ENCODE measurements around the gene ZNF844.
A peak's percentile ranks its signal among the peaks of the same experiment; 100 is the strongest.
"Not testable (repeated sequence)": the region's sequence is repeated elsewhere in the genome, so short reads cannot be mapped to it uniquely, and the experiment has no call there.

ZNF844 gene

DNA sequence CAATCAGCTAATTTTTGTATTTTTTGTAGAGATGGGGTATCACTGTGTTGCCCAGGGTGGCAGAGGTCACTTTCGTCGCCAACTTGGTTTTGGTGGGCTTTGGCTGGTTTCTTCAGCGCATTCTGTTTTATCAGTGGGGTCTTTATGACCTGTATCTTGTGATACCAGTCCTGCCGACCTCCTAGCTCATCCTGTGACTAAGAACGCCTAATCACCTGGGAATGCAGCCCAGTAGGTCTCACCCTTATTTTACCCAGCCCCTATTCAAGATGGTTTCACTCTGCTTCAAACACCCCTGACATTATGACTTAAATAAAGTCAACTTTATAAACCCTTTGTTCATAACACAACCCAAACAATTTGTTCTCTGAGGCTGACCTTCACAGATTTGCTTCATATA lies 8.7 kb upstream of the ZNF844 start:
- Histone ChIP-seq H3K27me3 (ENCODE audit: insufficient read depth, low read length) (no peaks in the 10 kb centered on the region), H2AFZ (ENCODE audit: low read depth, low read length) (no peak overlapping the region), H3K4me3 (ENCODE audit: low read length) (no peak overlapping the region), H3K9me3 (ENCODE audit: low read length) (no peaks in the 10 kb centered on the region), H3K36me3 (ENCODE audit: insufficient read depth, low read length) (no peaks in the 10 kb centered on the region), H3K4me1 (ENCODE audit: insufficient read depth, low read length) (peaks cover 4% of the 10 kb centered on the region)

DNA sequence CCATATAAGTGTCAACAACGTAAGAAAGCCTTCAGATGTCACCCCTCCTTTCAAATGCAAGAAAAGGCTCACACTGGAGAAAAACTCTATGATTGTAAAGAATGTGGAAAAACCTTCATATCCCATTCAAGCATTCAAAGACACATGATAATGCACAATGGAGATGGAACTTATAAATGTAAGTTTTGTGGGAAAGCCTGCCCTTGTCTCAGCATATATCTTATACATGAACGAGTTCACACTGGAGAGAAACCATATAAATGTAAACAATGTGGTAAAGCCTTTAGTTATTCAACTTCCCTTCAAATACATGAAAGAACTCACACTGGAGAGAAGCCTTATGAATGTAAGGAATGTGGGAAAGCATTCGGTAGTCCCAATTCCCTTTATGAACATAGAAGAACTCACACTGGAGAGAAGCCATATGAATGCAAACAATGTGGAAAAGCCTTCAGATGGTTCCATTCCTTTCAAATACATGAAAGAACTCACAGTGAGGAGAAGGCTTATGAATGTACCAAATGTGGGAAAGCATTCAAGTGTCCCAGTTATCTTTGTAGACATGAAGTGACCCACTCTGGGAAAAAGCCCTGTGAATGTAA lies 11.1 kb downstream of the ZNF844 start:
- no peaks in the 10 kb centered on the region for H3K4me1 ChIP-seq (ENCODE audit: insufficient read depth, low read length)
- no peaks in the 10 kb centered on the region for H3K27me3 ChIP-seq (ENCODE audit: insufficient read depth, low read length)
- H3K36me3 ChIP-seq (ENCODE audit: insufficient read depth, low read length), result peaks cover 78% of the 10 kb centered on the region
- H2AFZ ChIP-seq (ENCODE audit: low read depth, low read length), result no peak overlapping the region
- no peak overlapping the region for H3K4me3 ChIP-seq (ENCODE audit: low read length)
- H3K9me3 ChIP-seq (ENCODE audit: low read length), result peaks cover 89% of the 10 kb centered on the region

DNA sequence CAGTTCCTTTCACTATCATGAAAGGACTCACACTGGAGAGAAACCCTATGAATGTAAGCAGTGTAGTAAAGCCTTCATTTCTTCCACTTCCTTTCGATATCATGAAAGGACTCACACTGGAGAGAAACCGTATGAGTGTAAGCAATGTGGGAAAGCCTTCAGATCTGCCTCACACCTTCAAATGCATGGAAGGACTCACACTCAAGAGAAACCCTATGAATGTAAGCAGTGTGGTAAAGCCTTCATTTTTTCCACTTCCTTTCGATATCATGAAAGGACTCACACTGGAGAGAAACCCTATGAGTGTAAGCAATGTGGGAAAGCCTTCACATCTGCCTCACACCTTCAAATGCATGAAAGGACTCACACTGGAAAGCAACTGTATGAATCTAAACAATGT lies 11.8 kb downstream of the ZNF844 start:
- Histone ChIP-seq H3K36me3 (ENCODE audit: insufficient read depth, low read length) (peaks cover 78% of the 10 kb centered on the region), H3K9me3 (ENCODE audit: low read length) (peaks cover 88% of the 10 kb centered on the region)
- not testable (repeated sequence) for H3K27me3 ChIP-seq (ENCODE audit: insufficient read depth, low read length); H3K4me1 ChIP-seq (ENCODE audit: insufficient read depth, low read length); H2AFZ ChIP-seq (ENCODE audit: low read depth, low read length); H3K4me3 ChIP-seq (ENCODE audit: low read length)

DNA sequence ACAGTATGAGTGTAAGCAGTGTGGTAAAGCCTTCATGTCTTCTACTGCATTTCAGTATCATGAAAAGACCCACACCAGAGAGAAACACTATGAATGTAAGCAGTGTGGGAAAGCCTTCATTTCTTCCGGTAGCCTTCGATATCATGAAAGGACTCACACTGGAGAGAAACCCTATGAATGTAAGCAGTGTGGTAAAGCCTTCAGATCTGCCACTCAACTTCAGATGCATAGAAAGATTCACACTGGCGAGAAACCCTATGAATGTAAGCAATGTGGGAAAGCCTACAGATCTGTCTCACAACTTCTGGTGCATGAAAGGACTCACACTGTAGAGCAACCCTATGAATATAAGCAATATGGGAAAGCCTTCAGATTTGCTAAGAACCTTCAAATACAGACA lies 12.8 kb downstream of the ZNF844 start:
- H3K27me3 ChIP-seq (ENCODE audit: insufficient read depth, low read length), result no peaks in the 10 kb centered on the region
- H3K9me3 ChIP-seq (ENCODE audit: low read length), result peaks cover 80% of the 10 kb centered on the region
- no peaks in the 10 kb centered on the region for H3K4me1 ChIP-seq (ENCODE audit: insufficient read depth, low read length)
- H3K36me3 ChIP-seq (ENCODE audit: insufficient read depth, low read length), result peaks cover 80% of the 10 kb centered on the region
- H3K4me3 ChIP-seq (ENCODE audit: low read length), result no peak overlapping the region
- no peak overlapping the region for H2AFZ ChIP-seq (ENCODE audit: low read depth, low read length)

DNA sequence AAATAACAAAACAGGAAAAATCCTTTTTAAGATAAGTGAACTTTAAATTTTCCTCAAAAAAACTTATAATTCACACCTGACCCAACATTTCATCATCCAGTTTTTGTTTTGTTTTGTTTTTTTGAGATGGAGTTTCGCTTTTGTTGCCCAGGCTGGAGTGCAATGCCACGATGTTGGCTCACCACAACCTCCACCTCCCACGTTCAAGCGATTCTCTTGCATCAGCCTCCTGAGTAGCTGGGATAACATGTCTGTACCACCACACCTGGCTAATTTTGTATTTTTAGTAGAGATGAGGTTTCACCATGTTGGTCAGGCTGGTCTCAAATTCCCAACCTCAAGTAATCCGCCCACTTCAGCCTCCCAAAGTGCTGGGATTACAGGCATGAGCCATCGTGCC lies 18.8 kb downstream of the ZNF844 start:
- H3K4me1 ChIP-seq (ENCODE audit: insufficient read depth, low read length); H2AFZ ChIP-seq (ENCODE audit: low read depth, low read length); H3K4me3 ChIP-seq (ENCODE audit: low read length); H3K27me3 ChIP-seq (ENCODE audit: insufficient read depth, low read length): not testable (repeated sequence)
- Histone ChIP-seq H3K9me3 (ENCODE audit: low read length) (peaks cover 47% of the 10 kb centered on the region), H3K36me3 (ENCODE audit: insufficient read depth, low read length) (peaks cover 35% of the 10 kb centered on the region)

DNA sequence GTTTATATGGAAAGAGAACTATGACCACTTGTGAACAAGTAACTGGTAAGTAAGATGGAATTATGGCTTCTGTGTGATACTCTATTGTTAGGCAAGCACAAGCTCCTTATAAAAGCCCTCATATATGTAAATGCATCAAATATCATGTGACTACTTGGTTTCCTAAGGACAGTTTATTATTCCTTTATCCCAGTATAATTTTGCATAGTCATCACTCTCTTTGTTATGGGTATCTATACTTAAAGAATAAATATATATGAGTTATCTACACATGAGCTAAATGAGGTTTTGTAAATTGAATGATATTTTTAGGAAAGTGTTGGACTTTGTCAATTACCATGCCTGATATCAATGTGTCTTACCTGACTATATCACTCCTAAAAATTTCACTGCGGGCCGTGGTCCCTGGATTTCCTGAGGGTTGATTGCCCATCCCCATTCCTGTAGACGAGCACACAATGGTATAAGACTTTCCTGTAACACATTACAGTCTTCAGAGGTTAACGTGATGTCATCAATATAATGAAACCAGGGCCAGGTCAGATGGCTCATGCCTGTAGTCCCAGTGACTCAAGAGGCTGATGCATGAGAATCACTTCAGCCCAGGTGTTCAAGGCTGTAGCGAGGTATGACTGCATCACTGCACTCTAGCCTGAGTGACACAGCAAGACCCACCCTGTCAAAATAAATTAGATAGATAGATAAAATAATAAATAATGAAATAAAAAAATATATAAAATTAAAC lies 20.7 kb downstream of the ZNF844 start:
- Histone ChIP-seq H3K4me1 (ENCODE audit: insufficient read depth, low read length) (no peaks in the 10 kb centered on the region), H3K4me3 (ENCODE audit: low read length) (no peak overlapping the region), H3K9me3 (ENCODE audit: low read length) (peaks cover 34% of the 10 kb centered on the region), H3K27me3 (ENCODE audit: insufficient read depth, low read length) (no peaks in the 10 kb centered on the region), H2AFZ (ENCODE audit: low read depth, low read length) (no peak overlapping the region), H3K36me3 (ENCODE audit: insufficient read depth, low read length) (peaks cover 23% of the 10 kb centered on the region)

DNA sequence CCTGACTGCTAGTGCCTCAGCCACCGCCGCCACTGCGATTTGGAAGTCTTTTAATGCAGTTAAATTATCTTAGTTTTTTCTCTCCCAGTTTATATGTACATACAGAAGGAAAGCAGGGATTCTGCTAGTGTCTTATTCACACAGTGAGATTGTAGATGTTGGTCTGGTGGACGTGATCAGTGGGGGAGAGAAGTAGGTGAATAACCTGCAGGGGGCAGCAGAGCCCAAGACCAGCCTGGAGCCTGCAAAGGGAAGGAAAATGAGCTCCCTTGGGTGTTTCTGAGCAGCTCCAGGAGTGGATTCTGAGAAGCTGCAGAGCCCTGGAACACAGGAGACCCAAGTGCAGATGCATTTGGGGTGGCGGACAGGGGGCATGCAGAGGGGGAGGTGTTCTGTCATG lies 26.3 kb downstream of the ZNF844 start:
- Histone ChIP-seq H3K27me3 (ENCODE audit: insufficient read depth, low read length) (no peaks in the 10 kb centered on the region), H3K4me1 (ENCODE audit: insufficient read depth, low read length) (no peaks in the 10 kb centered on the region), H3K4me3 (ENCODE audit: low read length) (no peak overlapping the region), H3K36me3 (ENCODE audit: insufficient read depth, low read length) (peaks cover 18% of the 10 kb centered on the region), H3K9me3 (ENCODE audit: low read length) (peaks cover 31% of the 10 kb centered on the region), H2AFZ (ENCODE audit: low read depth, low read length) (no peak overlapping the region)

DNA sequence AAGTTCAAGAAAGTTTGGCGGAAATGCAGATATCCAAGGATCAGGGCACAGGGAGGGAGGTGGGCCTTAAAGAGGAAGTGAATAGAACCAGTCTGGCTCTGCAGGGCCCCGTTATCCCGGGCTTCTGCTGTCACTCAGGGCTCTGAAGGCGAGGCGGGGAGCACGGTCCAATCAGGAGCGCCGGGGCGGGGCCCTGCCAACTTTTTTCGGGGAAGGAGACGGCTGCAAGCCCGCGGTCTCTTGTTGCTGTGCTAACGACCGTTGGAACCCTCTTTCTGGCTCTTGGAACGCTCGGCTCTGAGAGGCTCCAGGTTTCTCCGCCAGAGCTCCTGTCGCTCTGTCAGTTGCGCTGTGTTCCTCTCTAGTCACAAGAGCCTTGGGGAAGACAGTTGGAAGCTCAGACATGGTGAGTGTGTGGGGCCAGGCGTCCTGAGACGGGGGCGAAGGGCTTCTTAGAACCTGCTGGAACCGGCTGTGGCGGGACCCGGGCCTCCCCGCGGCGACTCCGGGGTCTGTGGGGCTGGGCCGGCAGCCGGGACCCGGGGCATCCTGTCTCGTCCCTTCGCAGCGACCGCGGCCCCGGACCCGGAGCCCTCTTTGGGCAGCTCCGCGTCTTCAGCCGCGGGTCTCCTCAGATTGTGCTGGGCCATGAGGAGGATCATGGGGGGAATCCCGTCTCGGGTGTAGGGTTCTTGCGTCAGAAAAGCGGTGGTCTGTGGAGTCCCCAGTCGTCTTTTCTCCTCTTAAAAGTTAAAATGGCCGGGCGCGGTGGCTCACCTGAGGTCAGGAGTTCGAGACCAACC lies 27.7 kb downstream of the ZNF844 start:
- Histone ChIP-seq H3K27me3 (ENCODE audit: insufficient read depth, low read length) (no peaks in the 10 kb centered on the region), H3K36me3 (ENCODE audit: insufficient read depth, low read length) (peaks cover 26% of the 10 kb centered on the region), H2AFZ (ENCODE audit: low read depth, low read length) (peak overlapping the region; percentile 72), H3K4me3 (ENCODE audit: low read length) (peak overlapping the region; percentile 98), H3K4me1 (ENCODE audit: insufficient read depth, low read length) (no peaks in the 10 kb centered on the region), H3K9me3 (ENCODE audit: low read length) (peaks cover 29% of the 10 kb centered on the region)

DNA sequence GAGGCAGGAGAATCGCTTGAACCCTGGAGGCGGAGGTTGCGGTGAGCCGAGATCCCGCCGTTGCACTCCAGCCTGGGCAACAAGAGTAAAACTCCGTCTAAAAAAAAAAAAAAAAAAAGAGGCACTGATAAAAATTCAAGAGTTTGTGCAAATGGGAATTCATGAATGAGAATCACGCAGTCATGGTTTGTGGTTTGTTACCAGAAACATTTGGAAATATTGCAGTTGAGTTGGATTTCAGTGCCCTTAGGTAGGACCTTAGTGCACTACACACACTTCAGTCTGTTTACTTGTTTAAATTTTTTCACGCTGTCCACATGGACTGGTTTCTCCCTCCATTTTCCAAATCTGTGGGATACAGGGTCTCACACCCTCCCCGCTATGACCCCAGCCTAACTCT lies 28.4 kb downstream of the ZNF844 start:
- H3K9me3 ChIP-seq (ENCODE audit: low read length), result peaks cover 27% of the 10 kb centered on the region

DNA sequence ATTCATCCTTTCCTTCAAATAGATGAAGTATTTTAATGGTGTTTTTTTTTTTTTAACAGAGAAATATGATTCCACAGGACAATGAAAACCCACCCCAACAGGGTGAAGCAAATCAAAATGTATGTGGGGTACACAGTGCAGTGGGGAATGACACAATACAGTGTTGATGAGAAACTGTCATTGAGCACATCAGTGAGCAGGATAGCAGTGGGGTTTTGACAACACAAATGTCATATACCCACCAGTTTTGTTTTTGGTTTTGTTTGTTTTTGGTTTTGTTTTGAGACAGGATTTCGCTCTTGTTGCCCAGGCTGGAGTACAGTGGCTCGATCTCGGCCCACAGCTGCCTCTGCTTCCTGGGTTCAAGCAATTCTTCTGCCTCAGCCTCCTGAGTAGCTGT lies 29.2 kb downstream of the ZNF844 start:
- no peak overlapping the region for H2AFZ ChIP-seq (ENCODE audit: low read depth, low read length)
- no peak overlapping the region for H3K4me3 ChIP-seq (ENCODE audit: low read length)
- H3K4me1 ChIP-seq (ENCODE audit: insufficient read depth, low read length), result no peaks in the 10 kb centered on the region
- peaks cover 29% of the 10 kb centered on the region for H3K9me3 ChIP-seq (ENCODE audit: low read length)
- H3K36me3 ChIP-seq (ENCODE audit: insufficient read depth, low read length), result peaks cover 30% of the 10 kb centered on the region
- H3K27me3 ChIP-seq (ENCODE audit: insufficient read depth, low read length), result no peaks in the 10 kb centered on the region

More for the DNA sequence above, 28.4 kb downstream of the ZNF844 start:
- Histone ChIP-seq H3K36me3 (ENCODE audit: insufficient read depth, low read length) (peaks cover 27% of the 10 kb centered on the region), H3K4me3 (ENCODE audit: low read length) (peak overlapping the region; percentile 98), H3K27me3 (ENCODE audit: insufficient read depth, low read length) (no peaks in the 10 kb centered on the region), H2AFZ (ENCODE audit: low read depth, low read length) (no peak overlapping the region), H3K4me1 (ENCODE audit: insufficient read depth, low read length) (no peaks in the 10 kb centered on the region)

DNA sequence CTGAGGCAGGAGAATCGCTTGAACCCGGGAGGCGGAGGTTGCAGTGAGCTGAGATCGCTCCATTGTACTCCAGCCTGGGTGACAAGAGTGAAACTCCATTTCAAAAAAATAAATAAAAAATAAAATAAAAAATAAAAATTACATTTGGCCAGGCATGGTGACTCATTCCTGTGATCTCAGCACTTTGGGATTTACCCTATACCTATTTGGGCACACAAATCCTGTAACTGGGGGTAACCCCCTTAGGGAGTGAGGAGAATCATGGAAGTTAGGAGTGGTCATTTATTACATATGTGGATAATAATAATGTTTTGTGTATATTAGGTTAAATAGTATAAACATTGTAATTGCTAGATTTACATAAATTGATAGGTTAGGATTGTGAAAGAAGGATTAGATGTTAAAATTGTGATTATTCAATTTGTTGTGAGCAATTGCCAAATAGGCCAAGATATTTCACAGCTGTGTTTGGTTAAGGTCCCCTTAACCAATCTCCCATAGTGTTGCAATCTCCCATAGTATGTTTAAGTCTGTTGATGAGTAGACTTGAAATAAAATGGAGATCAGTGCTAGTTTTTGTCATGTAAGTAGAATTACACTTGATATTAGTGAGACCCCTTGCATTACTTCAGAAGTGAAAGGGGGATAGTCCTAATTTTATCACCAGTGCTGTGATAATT lies 30.7 kb downstream of the ZNF844 start:
- no peak overlapping the region for H2AFZ ChIP-seq (ENCODE audit: low read depth, low read length)
- no peak overlapping the region for H3K4me3 ChIP-seq (ENCODE audit: low read length)
- H3K36me3 ChIP-seq (ENCODE audit: insufficient read depth, low read length), result peaks cover 30% of the 10 kb centered on the region
- no peaks in the 10 kb centered on the region for H3K27me3 ChIP-seq (ENCODE audit: insufficient read depth, low read length)
- H3K9me3 ChIP-seq (ENCODE audit: low read length), result peaks cover 28% of the 10 kb centered on the region
- no peaks in the 10 kb centered on the region for H3K4me1 ChIP-seq (ENCODE audit: insufficient read depth, low read length)

DNA sequence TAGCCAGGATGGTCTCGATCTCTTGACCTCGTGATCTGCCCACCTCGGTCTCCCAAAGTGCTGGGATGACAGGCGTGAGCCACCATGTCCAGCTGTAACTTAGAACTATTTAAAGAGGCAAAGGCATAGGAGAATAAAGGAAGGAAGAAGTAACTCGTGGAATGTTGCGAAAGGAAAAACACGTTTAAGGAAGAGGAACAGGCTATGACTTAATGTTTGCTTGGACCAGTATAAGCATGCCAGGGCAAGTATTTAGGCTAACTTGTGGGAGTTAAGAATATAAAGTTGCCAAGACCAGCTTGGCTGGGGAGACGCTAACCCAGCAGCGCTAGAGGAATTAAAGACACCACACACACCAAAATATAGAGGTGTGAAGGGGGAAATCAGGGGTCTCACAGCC lies 33.5 kb downstream of the ZNF844 start:
- no peak overlapping the region for H2AFZ ChIP-seq (ENCODE audit: low read depth, low read length)
- H3K4me3 ChIP-seq (ENCODE audit: low read length), result no peak overlapping the region
- H3K4me1 ChIP-seq (ENCODE audit: insufficient read depth, low read length), result no peaks in the 10 kb centered on the region
- no peaks in the 10 kb centered on the region for H3K27me3 ChIP-seq (ENCODE audit: insufficient read depth, low read length)
- H3K9me3 ChIP-seq (ENCODE audit: low read length), result peaks cover 33% of the 10 kb centered on the region
- peaks cover 28% of the 10 kb centered on the region for H3K36me3 ChIP-seq (ENCODE audit: insufficient read depth, low read length)

DNA sequence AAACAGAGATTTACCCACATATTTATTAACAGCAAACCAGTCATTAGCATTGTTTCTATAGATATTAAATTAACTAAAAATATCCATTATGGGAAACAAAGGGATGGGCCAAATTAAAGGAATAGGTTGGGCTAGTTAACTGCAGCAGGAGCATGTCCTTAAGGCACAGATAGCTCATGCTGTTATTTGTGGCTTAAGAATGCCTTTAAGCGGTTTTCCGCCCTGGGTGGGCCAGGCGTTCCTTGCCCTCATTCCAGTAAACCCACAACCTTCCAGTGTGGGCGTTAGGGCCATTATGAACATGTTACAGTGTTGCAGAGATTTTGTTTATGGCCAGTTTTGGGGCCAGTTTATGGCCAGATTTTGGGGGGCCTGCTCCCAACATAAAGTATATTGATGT lies 39.4 kb downstream of the ZNF844 start:
- H3K9me3 ChIP-seq (ENCODE audit: low read length), result peaks cover 20% of the 10 kb centered on the region
- not testable (repeated sequence) for H3K4me1 ChIP-seq (ENCODE audit: insufficient read depth, low read length); H3K27me3 ChIP-seq (ENCODE audit: insufficient read depth, low read length); H2AFZ ChIP-seq (ENCODE audit: low read depth, low read length); H3K4me3 ChIP-seq (ENCODE audit: low read length); H3K36me3 ChIP-seq (ENCODE audit: insufficient read depth, low read length)

Data from neuron (in vitro differentiated cells).